Epithelial cell of umbilical artery (primary cell): Measurements from ENCODE around the gene CEBPZOS. TPM values are rescaled to one million over a fixed set of nuclear protein-coding genes. Genes with fewer than 3 reads are reported as not detected.

Source experiments
- total RNA-seq: library from RNA; depleted of rRNA; stranded (reverse); fragments of >200 nt; gene quantifications from 2 replicates; pipeline ENCODE4 v1.2.3, GENCODE V29; 2014

Gene CEBPZOS
- total RNA-seq, result 13.0 and 17.9 TPM in 2 replicates

DNA sequence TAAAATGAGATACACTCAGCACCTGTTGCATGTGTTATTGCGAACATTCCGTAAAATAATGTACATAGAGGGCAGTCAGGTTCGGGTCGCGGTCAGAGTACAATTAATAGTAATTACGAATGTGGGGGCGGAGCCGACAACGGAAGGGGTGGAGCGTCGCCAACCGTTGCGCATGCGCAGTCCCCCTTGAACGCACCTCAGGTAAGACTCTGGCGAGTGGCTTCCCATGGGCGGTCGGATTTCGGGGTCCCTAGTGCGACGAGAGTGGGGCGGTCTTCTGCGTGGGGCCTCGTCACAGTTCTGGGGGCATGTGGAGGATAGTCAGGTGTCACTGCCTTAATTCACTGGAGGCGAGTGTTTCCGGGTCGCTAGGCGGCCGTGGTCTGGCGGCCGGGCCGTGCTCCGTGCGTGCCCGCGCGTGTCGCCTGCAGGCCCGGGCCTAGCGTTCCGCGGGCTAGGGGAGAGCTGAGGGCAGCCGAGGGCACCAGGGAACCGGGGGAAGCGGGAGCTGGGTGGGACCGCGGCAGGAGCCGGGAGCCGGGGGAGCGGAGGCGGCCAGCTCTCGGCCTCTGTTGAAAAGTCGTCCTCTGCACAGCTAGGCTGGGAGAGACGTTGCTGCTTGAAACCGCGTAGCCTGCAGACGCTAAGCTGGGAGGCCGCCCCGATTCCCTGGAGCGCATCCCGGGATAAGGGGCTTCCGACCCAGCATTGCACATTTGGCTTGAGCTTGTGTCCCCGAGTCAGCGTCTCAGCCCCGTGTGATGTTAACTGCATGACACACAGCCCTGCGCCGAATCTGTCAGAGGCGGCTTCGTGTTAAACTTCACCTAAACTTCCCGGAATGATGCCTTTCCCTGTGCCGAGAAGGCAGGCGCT lies at the start of gene CEBPZOS:
CEBPZOS (plus strand) TSS at position 177 of the 876 bp plus-strand sequence. CDS start 3,209 bp downstream, outside the sequence.

DNA sequence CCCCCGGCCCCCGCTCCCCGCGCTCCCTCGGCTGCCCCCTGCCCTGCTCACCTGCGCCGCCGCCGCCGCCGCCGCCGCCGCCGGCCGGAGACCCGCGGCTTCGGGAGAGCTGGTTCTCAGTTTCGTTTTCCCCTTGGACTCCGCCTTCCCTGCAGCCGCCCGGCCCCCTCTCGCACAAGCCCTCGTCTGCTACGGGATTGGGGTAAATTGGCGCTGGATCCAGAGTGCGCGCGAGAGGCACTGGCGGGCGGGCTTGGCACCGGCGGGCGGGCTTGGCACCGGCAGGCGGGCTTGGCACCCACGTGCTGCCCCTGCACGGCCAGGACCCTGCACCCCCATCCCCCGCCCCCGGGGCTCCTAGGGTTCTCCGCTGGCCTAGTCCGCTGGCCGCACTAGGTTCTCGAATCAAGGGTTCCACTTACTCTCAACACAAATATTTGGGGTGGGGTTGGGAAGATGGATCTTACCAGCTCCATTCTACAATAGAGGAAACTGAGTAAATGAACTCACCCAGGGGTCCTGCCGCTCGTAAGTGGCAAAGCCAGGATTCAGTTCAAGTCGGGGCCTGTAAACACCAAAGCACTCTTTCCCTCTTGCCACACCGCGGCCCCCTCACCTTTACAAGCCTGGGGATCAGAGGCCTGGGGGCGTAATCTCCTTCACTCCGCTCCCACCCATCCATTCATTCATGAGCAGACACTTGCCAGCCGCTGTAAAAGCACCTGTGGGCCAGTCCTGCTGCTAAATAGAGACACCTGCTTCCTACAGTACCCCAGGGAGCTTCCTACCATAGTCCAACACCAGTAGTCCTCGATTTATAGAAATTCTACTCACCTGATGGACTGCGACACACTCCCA lies 39.2 kb upstream of the CEBPZOS start, which contains the start of gene EIF2AK2:
EIF2AK2 (minus strand) TSS at position 124 of the 858 bp plus-strand sequence. CDS start 9,174 bp downstream, outside the sequence.

DNA sequence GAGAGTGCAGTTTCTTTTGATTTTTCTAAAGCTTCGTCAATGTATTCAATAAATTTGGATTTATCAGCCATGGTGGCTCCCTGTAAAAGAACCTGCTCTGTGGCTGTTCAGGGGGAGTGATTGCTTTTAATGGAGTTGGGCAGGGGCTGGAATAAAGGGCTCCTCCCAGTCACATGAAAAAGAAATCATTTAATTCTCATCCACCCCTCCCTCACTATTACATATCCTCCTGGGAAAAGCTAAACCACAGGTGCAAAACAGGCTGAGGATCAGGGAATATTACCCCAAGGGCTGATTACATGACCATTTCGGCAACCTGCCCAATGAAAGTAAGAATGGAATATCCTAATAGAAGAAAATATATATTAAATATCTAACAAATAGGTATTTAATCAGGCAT lies 7.7 kb upstream of the CEBPZOS start, which contains the start of gene SULT6B1:
SULT6B1 (minus strand) TSS at position 101 of the 400 bp plus-strand sequence; CDS start at position 71, 30 bp downstream.

DNA sequence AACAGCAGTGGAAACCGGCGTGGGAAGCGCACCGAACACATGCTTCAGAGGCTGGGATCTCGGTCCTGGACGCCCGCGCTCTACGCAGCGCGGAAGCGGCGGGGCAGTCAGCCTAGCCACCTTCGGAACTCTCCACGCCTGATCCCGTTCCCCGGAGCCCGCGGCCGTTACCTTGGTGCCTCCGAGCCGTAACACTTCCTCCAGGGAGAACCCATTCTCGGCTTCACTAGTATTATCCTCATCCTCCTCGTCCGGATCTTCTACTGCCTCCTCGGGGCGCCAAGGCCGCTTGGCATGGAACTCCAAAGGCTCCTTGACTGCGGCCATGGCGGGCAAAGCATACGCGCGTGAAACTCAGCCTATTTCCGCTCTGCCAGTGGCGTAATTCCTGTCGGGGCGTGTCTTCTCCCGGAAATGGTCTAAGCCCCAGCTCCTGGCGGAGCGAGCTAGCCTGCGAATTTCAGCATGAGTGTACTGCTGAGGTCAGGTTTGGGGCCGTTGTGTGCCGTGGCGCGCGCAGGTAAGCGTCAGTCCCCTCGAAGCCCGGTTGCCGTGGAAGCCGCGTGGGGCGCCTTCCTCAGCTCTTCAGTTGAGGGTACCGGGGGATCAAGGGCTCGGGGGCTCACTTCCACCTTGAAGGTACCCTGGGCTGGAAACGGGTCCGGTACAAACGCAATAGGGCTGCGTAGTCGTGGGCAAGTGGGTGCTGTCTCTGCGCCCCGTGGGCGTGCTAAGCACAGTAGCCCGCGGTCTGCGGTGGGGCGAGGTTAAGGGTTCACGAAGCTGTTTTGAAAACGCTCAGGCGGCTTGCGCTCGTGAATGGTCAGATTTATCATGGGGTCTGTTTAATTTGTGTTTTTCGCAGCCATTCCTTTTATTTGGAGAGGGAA lies 35.2 kb downstream of the CEBPZOS start, which contains the start of the genes CEBPZ and NDUFAF7:
CEBPZ (minus strand) TSS at position 356 of the 890 bp plus-strand sequence; CDS start at position 327, 29 bp downstream.
NDUFAF7 (plus strand) TSS at position 418 of the 890 bp plus-strand sequence; CDS start at position 466, 48 bp downstream.

Other genes starting within 250 kb of the CEBPZOS start
- gene STRN, start 230.0 kb upstream of the CEBPZOS start, total RNA-seq, result 14.9 and 18.5 TPM in 2 replicates
- gene HEATR5B, start 112.1 kb upstream of the CEBPZOS start, total RNA-seq, result 27.9 and 28.7 TPM in 2 replicates
- gene GPATCH11, start 112.0 kb upstream of the CEBPZOS start, total RNA-seq, result 6.5 and 7.1 TPM in 2 replicates
- 23.7 and 98.2 TPM in 2 replicates for gene EIF2AK2, start 39.5 kb upstream of the CEBPZOS start, total RNA-seq
- gene SULT6B1, start 7.8 kb upstream of the CEBPZOS start, total RNA-seq, result not detected in 2 replicates
- gene CEBPZ, start 35.1 kb downstream of the CEBPZOS start, total RNA-seq, result 60.4 and 71.6 TPM in 2 replicates
- gene NDUFAF7, start 35.2 kb downstream of the CEBPZOS start, total RNA-seq, result 11.4 and 20.7 TPM in 2 replicates
- gene PRKD3, start 128.3 kb downstream of the CEBPZOS start, total RNA-seq, result 60.0 and 75.0 TPM in 2 replicates
- gene QPCT, start 148.1 kb downstream of the CEBPZOS start, total RNA-seq, result 20.8 and 27.2 TPM in 2 replicates